MCF 10A (cell line): ENCODE measurements around the gene PCCA. TPM values are rescaled to one million over a fixed set of nuclear protein-coding genes. Genes with fewer than 3 reads are reported as not detected.

ENCODE experiments used
- BruUV-seq: library from RNA; stranded (reverse); fragments of 400-500 nt; replicated peaks from 2 replicates; lab custom pipeline; 2021; lab: Mats Ljungman, UMichigan
- CTCF ChIA-PET: fragments of 300-600 bp; sonication (Branson Sonifier 250); formaldehyde crosslinking; extraction: SDS; loops from one replicate; lab custom pipeline; 2021; ENCODE audit warnings: antibody characterized with exemption, inconsistent platforms; lab: Yijun Ruan, JAX
- POLR2A ChIA-PET: fragments of 300-600, 350-650 bp; sonication (Branson Sonifier 250); formaldehyde crosslinking; extraction: SDS; loops from one replicate; lab custom pipeline; 2020; ENCODE audit warnings: antibody characterized with exemption, inconsistent platforms; lab: Yijun Ruan, JAX
- DNase-seq: peaks from one replicate; pipeline ENCODE4 v3.0.0-alpha.2; 2018; ENCODE audit not compliant: unreplicated experiment
- H3K27ac Mint-ChIP-seq: one replicate; pipeline ENCODE4 v1.8.0; 2022; ENCODE audit warnings: mild to moderate bottlenecking, low read depth, mixed read lengths; ENCODE audit not compliant: unreplicated experiment
- H3K27me3 Mint-ChIP-seq: one replicate; pipeline ENCODE4 v1.8.0; 2022; ENCODE audit warnings: mixed read lengths; ENCODE audit not compliant: insufficient read depth, unreplicated experiment
- H3K36me3 Mint-ChIP-seq: one replicate; pipeline ENCODE4 v1.8.0; 2022; ENCODE audit warnings: mild to moderate bottlenecking, moderate library complexity, mixed read lengths; ENCODE audit not compliant: insufficient read depth, unreplicated experiment
- H3K4me1 Mint-ChIP-seq: one replicate; pipeline ENCODE4 v1.8.0; 2022; ENCODE audit warnings: mixed read lengths; ENCODE audit not compliant: insufficient read depth, unreplicated experiment
- H3K4me3 Mint-ChIP-seq: one replicate; pipeline ENCODE4 v1.8.0; 2022; ENCODE audit warnings: mild to moderate bottlenecking, moderate library complexity, mixed read lengths; ENCODE audit not compliant: unreplicated experiment
- H3K9me3 Mint-ChIP-seq: one replicate; pipeline ENCODE4 v1.8.0; 2022; ENCODE audit warnings: mixed read lengths; ENCODE audit not compliant: unreplicated experiment
- intact Hi-C: fragments of 100-400 bp; cut with micrococcal nuclease; formaldehyde crosslinking; loops from 2 replicates; pipeline ENCODE4 v1.14.1; 2022
- total RNA-seq: library from RNA; stranded (reverse); gene quantifications from 2 replicates; pipeline ENCODE4 v1.2.3, GENCODE V29; 2022
- TF ChIP-seq, protein P1 (sequence below): fragments of 200-600 bp; IDR thresholded peaks from one replicate; pipeline ENCODE4 v1.8.0; 2022; ENCODE audit warnings: antibody characterized with exemption, mild to moderate bottlenecking; ENCODE audit not compliant: unreplicated experiment

The PCCA gene
- total RNA-seq, 1 experiment from 2014 or later = 23.4 TPM

DNA sequence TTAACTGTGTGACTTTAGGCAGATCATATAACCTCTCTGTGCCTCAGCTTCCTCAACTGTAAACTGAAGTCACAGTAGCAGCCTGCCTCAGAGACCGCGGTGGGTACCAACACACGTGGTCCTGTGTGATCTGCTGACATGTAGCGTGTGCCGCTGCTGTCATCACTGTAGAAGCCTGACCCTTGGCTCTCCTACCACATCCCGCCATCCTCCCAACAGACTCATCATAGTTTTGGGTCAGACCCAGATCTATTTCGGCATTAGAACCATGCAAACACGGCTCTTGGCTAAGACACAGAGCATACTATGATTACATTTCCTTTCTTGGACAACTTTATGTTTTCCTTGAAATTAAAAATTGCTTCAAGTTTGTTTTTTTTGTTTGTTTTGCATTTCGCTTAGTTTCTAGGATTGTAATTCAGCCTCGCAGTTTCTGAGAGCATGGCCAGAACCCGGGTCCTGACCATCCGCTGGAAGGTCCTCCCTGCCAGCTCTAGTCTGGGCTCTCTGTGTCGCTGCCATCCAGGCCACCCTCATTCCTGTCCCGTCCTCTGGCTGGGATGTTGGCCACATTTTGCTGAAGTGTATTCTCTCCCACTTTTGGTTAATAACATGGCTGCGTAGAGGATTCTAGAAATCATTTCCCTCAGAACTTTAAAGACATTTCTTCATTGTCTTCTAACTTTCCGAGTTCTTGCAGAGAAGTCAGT lies 446.7 kb downstream of the PCCA start:
- H3K4me1 Mint-ChIP-seq = no peaks in the 10 kb centered on the region
- no TSS peak for BruUV-seq
- ChIA-PET CTCF (no interaction called here), POLR2A (no interaction called here)
- DNase-seq = no peak
- peaks cover 6% of the 10 kb centered on the region for H3K36me3 Mint-ChIP-seq
- no peaks in the 10 kb centered on the region for H3K27me3 Mint-ChIP-seq
- H3K27ac Mint-ChIP-seq = no peak overlapping the region
- intact Hi-C loops = no loop called here
- TF ChIP-seq, protein P1, sequence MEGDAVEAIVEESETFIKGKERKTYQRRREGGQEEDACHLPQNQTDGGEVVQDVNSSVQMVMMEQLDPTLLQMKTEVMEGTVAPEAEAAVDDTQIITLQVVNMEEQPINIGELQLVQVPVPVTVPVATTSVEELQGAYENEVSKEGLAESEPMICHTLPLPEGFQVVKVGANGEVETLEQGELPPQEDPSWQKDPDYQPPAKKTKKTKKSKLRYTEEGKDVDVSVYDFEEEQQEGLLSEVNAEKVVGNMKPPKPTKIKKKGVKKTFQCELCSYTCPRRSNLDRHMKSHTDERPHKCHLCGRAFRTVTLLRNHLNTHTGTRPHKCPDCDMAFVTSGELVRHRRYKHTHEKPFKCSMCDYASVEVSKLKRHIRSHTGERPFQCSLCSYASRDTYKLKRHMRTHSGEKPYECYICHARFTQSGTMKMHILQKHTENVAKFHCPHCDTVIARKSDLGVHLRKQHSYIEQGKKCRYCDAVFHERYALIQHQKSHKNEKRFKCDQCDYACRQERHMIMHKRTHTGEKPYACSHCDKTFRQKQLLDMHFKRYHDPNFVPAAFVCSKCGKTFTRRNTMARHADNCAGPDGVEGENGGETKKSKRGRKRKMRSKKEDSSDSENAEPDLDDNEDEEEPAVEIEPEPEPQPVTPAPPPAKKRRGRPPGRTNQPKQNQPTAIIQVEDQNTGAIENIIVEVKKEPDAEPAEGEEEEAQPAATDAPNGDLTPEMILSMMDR = no peak
- no peak overlapping the region for H3K4me3 Mint-ChIP-seq
- no peaks in the 10 kb centered on the region for H3K9me3 Mint-ChIP-seq

DNA sequence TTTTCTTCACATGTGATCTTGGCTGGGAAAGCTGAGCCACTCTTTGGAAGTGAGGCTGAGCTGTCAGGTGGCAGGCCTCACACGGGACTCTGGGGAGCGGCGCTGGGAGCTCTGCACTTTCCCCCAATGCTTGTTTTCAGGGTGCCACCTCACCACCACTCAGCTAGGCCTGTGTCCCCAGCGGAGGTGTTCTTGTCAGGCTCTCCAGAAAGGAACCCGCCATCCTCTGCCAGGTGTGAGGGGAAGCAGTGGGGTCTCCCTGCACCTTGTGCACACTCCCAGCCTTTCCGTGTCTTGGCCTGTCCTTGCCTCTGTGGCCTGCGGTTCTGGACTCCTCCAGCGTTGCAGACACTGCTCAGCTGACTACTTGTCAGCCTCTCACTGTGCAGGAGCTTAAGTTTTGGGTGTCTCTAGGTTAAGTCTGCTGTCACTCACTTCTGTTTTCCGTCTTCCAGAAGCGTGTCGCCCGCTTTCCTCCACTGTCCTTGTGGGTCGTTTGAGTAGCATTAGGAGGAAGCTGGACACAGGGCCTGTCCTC lies 447.8 kb downstream of the PCCA start:
- no peaks in the 10 kb centered on the region for H3K4me1 Mint-ChIP-seq
- no peaks in the 10 kb centered on the region for H3K27me3 Mint-ChIP-seq
- ChIA-PET CTCF (interaction anchor here (0.6 kb wide), 1 partner anchor 20 kb away, joined by 3 read pairs; no protein-coding TSS in a partner anchor), POLR2A (no interaction called here)
- peaks cover 5% of the 10 kb centered on the region for H3K36me3 Mint-ChIP-seq
- H3K27ac Mint-ChIP-seq = no peak overlapping the region
- DNase-seq = no peak
- H3K4me3 Mint-ChIP-seq = no peak overlapping the region
- TF ChIP-seq, protein P1 = no peak
- H3K9me3 Mint-ChIP-seq = no peaks in the 10 kb centered on the region
- BruUV-seq = no TSS peak
- intact Hi-C loops = no loop called here

DNA sequence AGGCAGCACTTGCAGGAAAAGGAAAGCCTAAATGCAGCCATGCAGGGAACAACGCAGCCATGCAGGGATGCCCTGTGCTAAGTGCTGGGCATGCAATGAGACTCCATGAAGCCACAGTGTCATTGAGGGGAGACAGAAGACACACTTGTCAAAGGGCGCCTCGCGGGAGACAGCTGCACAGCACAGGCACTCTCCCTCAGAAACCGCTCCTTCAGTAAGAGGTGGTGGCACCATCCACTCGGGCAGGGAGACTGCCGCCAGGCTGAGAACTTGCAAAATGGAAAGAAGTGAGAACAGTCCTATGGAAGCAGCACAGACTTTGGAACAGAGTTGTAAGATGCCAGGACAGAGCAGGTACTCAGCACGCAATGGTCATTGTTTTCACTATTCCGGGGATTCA lies 448.6 kb downstream of the PCCA start:
- no peak for DNase-seq
- Mint-ChIP-seq H3K27me3 (no peaks in the 10 kb centered on the region), H3K27ac (no peak overlapping the region), H3K4me3 (no peak overlapping the region), H3K36me3 (peaks cover 5% of the 10 kb centered on the region), H3K4me1 (no peaks in the 10 kb centered on the region), H3K9me3 (no peaks in the 10 kb centered on the region)
- TF ChIP-seq, protein P1 = no peak
- intact Hi-C loops = no loop called here
- CTCF ChIA-PET = interaction anchor here (0.6 kb wide), 1 partner anchor 21 kb away, joined by 3 read pairs; no protein-coding TSS in a partner anchor
- BruUV-seq = no TSS peak
- POLR2A ChIA-PET = no interaction called here

DNA sequence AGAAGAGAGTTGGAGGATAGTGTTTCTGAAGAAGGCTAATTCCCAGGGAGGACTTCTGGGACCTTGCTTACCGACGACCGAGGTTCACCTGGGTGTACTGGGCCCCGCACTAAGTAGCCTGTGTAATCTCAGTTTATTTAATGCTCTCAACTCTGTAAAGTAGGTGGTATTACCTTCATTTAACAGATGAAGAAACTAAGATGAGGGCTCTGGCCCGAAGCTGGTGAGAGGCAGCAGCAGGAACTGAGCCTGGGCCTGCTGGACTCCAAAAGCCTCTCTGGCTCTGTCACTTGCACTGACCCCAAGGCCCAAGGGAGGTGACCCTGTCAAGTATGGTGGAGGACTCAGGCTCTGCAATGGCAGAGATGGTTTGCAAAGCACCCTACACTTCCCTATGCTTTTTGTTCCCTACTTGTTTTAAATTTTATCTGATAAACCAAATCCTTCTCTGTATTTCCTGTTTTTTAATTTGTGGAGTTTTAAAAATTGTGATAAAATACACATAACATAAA lies 449.1 kb downstream of the PCCA start:
- ChIA-PET POLR2A (no interaction called here), CTCF (no interaction called here)
- no peak overlapping the region for H3K4me3 Mint-ChIP-seq
- no peaks in the 10 kb centered on the region for H3K27me3 Mint-ChIP-seq
- TF ChIP-seq, protein P1 = no peak
- no peaks in the 10 kb centered on the region for H3K4me1 Mint-ChIP-seq
- peaks cover 5% of the 10 kb centered on the region for H3K36me3 Mint-ChIP-seq
- no peak overlapping the region for H3K27ac Mint-ChIP-seq
- intact Hi-C loops = no loop called here
- BruUV-seq = no TSS peak
- no peak for DNase-seq
- no peaks in the 10 kb centered on the region for H3K9me3 Mint-ChIP-seq
